Activated T-cell treated with anti-CD3 and anti-CD28 coated beads for 48 hours (primary cell): Measurements from ENCODE around the gene CLMN.

Source experiments
- DNase-seq: peaks from one replicate; pipeline ENCODE4 v3.0.0-alpha.2; 2020; ENCODE audit warnings: low read depth

CLMN gene

GRCh38 chr14:95136631-95137030 is 183.1 kb downstream of the CLMN start:
- DNase-seq = no peak

GRCh38 chr14:95134304-95134933 is 185.3 kb downstream of the CLMN start:
- no peak for DNase-seq

DNA sequence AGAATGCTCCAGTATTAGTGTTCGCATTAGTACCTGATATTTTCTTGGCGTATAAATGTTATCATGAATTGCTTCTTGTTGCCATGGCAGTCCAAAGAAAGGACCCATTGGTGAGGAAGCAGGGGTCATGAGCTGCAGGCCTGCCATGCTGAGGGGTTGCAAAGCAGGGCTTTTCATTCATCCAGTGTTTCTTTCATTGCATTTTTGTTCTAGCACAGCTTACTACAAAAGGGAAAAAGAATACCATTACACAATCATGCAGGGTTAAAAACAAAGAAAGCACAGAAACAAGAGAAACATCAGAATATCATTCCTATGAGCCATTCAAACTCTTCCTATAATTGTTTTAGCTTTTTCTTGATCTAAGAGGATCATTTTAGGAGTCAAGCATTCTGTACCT is 186.4 kb downstream of the CLMN start:
- DNase-seq = no peak

- DNase-seq = no peak
These were observed 186.9 kb downstream of the CLMN start for GRCh38 chr14:95132760-95133159.
